ENCODE results near the gene ROMO1.
"Not testable (repeated sequence)": the region's sequence is repeated elsewhere in the genome, so short reads cannot be mapped to it uniquely, and the experiment has no call there.

The ROMO1 gene

DNA sequence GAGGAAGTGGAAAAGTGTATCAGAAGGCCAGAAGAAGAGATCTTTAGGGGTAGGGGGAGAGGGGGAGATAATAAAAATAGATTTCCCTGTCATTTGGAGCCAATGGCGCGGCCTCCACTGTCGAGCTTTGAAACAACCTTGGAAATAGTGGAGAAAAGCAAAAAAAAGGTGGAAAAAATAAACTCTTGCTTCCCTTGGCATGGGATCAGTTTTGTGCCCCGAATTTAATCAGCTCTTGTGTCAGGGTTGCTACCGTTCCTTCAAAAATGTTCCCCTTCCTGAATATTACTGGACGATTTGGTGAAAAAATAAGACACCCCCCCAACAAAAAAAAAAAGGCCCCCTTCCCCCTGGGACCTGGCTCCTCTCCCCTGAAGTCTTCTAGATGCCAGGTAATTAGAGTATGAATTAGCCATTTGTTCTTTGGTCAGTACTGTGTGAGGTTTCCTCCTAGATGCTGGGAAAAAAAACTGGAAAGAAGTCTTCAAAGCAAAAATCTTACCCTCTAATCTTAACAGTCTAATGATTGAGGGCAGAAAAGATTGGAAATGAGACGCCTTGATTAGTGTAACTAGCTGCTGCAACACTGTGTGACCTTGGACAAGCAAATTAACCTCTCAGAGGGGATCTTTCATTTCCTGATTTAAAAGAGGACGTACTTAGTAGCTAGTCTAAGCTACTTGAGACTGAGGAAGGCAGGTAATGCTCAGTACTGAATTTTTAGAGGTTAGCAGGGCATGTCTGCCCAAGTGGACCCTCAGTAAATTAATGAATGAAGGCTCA, 43.7 kb downstream of the ROMO1 start:
- Histone ChIP-seq H3K4me3 (ENCODE audit: low read depth, low read length) (peak overlapping the region; percentile 74), H3K36me3 (ENCODE audit: insufficient read depth, low read length) (peaks cover 27% of the 10 kb centered on the region), H3K4me1 (ENCODE audit: control insufficient read depth, insufficient read depth, low read length, unreplicated experiment) (peaks cover 30% of the 10 kb centered on the region), H2AFZ (ENCODE audit: low read length, unreplicated experiment) (no peak overlapping the region), H3K79me2 (ENCODE audit: control insufficient read depth, insufficient read depth, low read length, unreplicated experiment) (peaks cover 50% of the 10 kb centered on the region), H3K27me3 (ENCODE audit: insufficient read depth, low read length) (no peaks in the 10 kb centered on the region), H3K27ac (ENCODE audit: low read depth, low read length) (peak overlapping the region; percentile 80)

DNA sequence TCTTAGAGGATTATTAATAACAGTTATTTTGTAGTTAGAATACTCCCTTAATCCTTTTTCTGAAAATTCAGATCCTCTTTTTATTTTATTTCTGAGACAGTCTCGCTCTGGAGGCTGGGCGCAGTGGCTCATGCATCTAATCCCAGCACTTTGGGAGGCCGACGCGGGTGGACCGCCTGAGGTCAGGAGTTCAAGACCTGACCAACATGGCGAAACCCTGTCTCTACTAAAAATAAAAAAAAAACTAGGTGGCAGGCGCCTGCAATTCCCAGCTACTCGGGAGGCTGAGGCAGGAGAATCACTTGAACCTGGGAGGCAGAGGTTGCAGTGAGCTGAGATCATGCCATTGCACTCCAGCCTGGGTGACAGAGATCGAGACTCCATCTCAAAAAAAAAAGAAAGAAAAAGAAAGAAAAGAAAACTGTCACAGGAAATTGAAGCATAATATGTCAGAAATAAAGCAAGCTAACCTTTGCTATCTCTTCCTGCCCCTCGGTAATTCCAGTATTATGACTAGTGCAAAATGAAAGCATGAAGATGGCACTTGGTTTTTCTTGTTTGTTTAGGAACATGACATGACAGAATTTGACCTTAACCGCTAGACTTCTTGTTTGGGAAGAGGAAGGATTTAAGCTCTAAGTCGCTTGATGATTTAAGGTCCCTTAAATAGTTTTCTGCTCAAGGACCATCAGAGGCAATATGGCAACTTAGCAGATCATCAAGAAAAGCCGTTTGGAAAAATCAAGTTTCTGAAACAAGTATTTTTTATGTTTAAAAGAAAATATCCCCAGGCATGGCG, 44.7 kb downstream of the ROMO1 start:
- Histone ChIP-seq H3K4me3 (ENCODE audit: low read depth, low read length) (peak overlapping the region; percentile 74), H3K36me3 (ENCODE audit: insufficient read depth, low read length) (peaks cover 17% of the 10 kb centered on the region), H3K27ac (ENCODE audit: low read depth, low read length) (peak overlapping the region; percentile 80), H3K79me2 (ENCODE audit: control insufficient read depth, insufficient read depth, low read length, unreplicated experiment) (peaks cover 40% of the 10 kb centered on the region), H2AFZ (ENCODE audit: low read length, unreplicated experiment) (peak overlapping the region; percentile 77), H3K27me3 (ENCODE audit: insufficient read depth, low read length) (no peaks in the 10 kb centered on the region), H3K4me1 (ENCODE audit: control insufficient read depth, insufficient read depth, low read length, unreplicated experiment) (peaks cover 20% of the 10 kb centered on the region)

DNA sequence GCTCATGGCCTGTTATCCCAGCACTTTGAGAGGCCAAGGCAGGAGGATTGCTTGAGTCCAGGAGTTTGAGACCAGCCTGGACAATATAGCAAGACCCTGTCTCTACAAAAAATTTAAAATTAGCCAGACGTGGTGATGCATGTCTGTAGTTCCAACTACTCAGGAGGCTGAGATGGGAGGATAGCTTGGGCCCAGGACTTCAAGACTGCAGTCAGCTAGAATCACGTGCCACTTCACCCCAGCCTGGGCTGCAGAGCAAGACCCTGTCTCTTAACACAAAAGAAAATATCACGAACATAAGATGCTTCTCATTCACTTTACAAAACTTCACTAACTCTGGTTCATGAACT, 45.3 kb downstream of the ROMO1 start:
- H3K4me1 ChIP-seq (ENCODE audit: control insufficient read depth, insufficient read depth, low read length, unreplicated experiment), result peaks cover 17% of the 10 kb centered on the region
- peaks cover 13% of the 10 kb centered on the region for H3K36me3 ChIP-seq (ENCODE audit: insufficient read depth, low read length)
- H3K27ac ChIP-seq (ENCODE audit: low read depth, low read length), result peak overlapping the region; percentile 80
- not testable (repeated sequence) for H3K4me3 ChIP-seq (ENCODE audit: low read depth, low read length); H3K27me3 ChIP-seq (ENCODE audit: insufficient read depth, low read length)
- peaks cover 35% of the 10 kb centered on the region for H3K79me2 ChIP-seq (ENCODE audit: control insufficient read depth, insufficient read depth, low read length, unreplicated experiment)
- peak overlapping the region; percentile 6 for H2AFZ ChIP-seq (ENCODE audit: low read length, unreplicated experiment)
